GM23338 (cell line): ENCODE measurements around the gene PHLPP2. TPM values are rescaled to one million over a fixed set of nuclear protein-coding genes. Genes with fewer than 3 reads are reported as not detected.

Source experiments
- ATAC-seq: fragments of 200-7000 bp; cut with Tn5 transposase; 3 replicates; pipeline ENCODE4 v1.9.1; 2020
- DNase-seq: peaks from one replicate; pipeline ENCODE4 v3.0.0-alpha.2; 2015; ENCODE audit warnings: low spot score
- H2AFZ ChIP-seq: fragments of 200-600 bp; sonication (generic); 2 replicates; pipeline ENCODE4 v1.8.0; 2016; ENCODE audit warnings: antibody characterized with exemption, mild to moderate bottlenecking, moderate library complexity
- H3F3A ChIP-seq: fragments of 200-600 bp; sonication (generic); replicated peaks from 2 replicates; pipeline ENCODE4 v1.8.0; 2017; ENCODE audit warnings: antibody characterized with exemption, mixed run types, low read depth
- H3K27ac ChIP-seq: fragments of 200-600 bp; sonication (generic); 2 replicates; pipeline ENCODE4 v1.6.1; 2016; ENCODE audit warnings: low read depth
- H3K27me3 ChIP-seq: fragments of 200-600 bp; sonication (generic); 2 replicates; pipeline ENCODE4 v1.8.0; 2016; ENCODE audit warnings: mild to moderate bottlenecking, mixed run types, moderate library complexity; ENCODE audit not compliant: insufficient read depth
- H3K36me3 ChIP-seq: fragments of 200-600 bp; sonication (generic); 2 replicates; pipeline ENCODE4 v1.8.0; 2016; ENCODE audit warnings: mild to moderate bottlenecking; ENCODE audit not compliant: insufficient read depth
- H3K4me1 ChIP-seq: fragments of 200-600 bp; sonication (generic); 2 replicates; pipeline ENCODE4 v1.8.0; 2016; ENCODE audit warnings: mild to moderate bottlenecking, moderate library complexity; ENCODE audit not compliant: insufficient read depth
- H3K4me2 ChIP-seq: fragments of 200-600 bp; sonication (generic); 2 replicates; pipeline ENCODE4 v1.7.1; 2017; ENCODE audit warnings: mixed run types
- H3K4me3 ChIP-seq: fragments of 200-600 bp; sonication (generic); 2 replicates; pipeline ENCODE4 v1.6.1; 2016; ENCODE audit warnings: mixed run types
- H3K79me2 ChIP-seq: fragments of 200-600 bp; sonication (generic); replicated peaks from 2 replicates; pipeline ENCODE4 v1.8.0; 2017; ENCODE audit warnings: mild to moderate bottlenecking; ENCODE audit not compliant: insufficient read depth
- H3K9me2 ChIP-seq: fragments of 200-600 bp; sonication (generic); 2 replicates; pipeline ENCODE4 v1.8.0; 2017; ENCODE audit not compliant: insufficient read depth
- H4K20me1 ChIP-seq: fragments of 200-600 bp; sonication (generic); replicated peaks from 2 replicates; pipeline ENCODE4 v1.8.0; 2017; ENCODE audit warnings: mild to moderate bottlenecking; ENCODE audit not compliant: insufficient read depth
- H3K27ac Mint-ChIP-seq: 2 replicates; pipeline ENCODE4 v1.8.0; 2020; ENCODE audit warnings: inconsistent platforms, mild to moderate bottlenecking, moderate library complexity, mixed read lengths
- H3K27me3 Mint-ChIP-seq: 3 replicates; pipeline ENCODE4 v1.8.0; 2022; ENCODE audit warnings: low read depth, mild to moderate bottlenecking, moderate library complexity, mixed read lengths, inconsistent platforms; ENCODE audit not compliant: insufficient read depth, poor library complexity
- H3K36me3 Mint-ChIP-seq: 3 replicates; pipeline ENCODE4 v1.8.0; 2021; ENCODE audit warnings: low read depth, mild to moderate bottlenecking, inconsistent platforms, moderate library complexity, mixed read lengths
- H3K4me1 Mint-ChIP-seq: 3 replicates; pipeline ENCODE4 v1.8.0; 2020; ENCODE audit warnings: mild to moderate bottlenecking, inconsistent platforms, mixed read lengths
- H3K4me3 Mint-ChIP-seq: 3 replicates; pipeline ENCODE4 v1.8.0; 2021; ENCODE audit warnings: moderate library complexity, mild to moderate bottlenecking, inconsistent platforms, mixed read lengths
- H3K9me3 Mint-ChIP-seq: 3 replicates; pipeline ENCODE4 v1.8.0; 2020; ENCODE audit warnings: moderate library complexity, mild to moderate bottlenecking, inconsistent platforms, mixed read lengths
- EZH2 ChIP-seq: fragments of 200-600 bp; sonication (generic); IDR thresholded peaks from one replicate; pipeline ENCODE4 v1.8.0; 2017; ENCODE audit warnings: antibody characterized with exemption, mild to moderate bottlenecking, low read depth; ENCODE audit not compliant: unreplicated experiment
- EZH2phosphoT487 ChIP-seq: fragments of 200-600 bp; sonication (generic); IDR thresholded peaks from one replicate; pipeline ENCODE4 v1.8.1; 2018; ENCODE audit warnings: antibody characterized with exemption; ENCODE audit not compliant: unreplicated experiment
- JUNB ChIP-seq: IDR thresholded peaks from one replicate; pipeline ENCODE4 v1.6.1; 2016; ENCODE audit warnings: antibody characterized with exemption; ENCODE audit not compliant: unreplicated experiment
- NANOG ChIP-seq: IDR thresholded peaks from 2 replicates; pipeline ENCODE4 v1.6.1; 2016; ENCODE audit warnings: antibody characterized with exemption, borderline replicate concordance
- POLR2AphosphoS5 ChIP-seq: IDR thresholded peaks from 2 replicates; pipeline ENCODE4 v1.6.1; 2016; ENCODE audit warnings: antibody characterized with exemption, low read depth
- STAT1 ChIP-seq: IDR thresholded peaks from one replicate; pipeline ENCODE4 v1.6.1; 2016; ENCODE audit warnings: antibody characterized with exemption; ENCODE audit not compliant: unreplicated experiment
- ZNF114 ChIP-seq: fragments of 250-450 bp; sonication (Bioruptor Pico); IDR thresholded peaks from 2 replicates; pipeline ENCODE4 v1.5.0; 2020; ENCODE audit warnings: mild to moderate bottlenecking, moderate library complexity
- ZNF331 ChIP-seq: fragments of 250-450 bp; sonication (Bioruptor Pico); IDR thresholded peaks from 2 replicates; pipeline ENCODE4 v1.5.0; 2020; ENCODE audit warnings: low read depth, mild to moderate bottlenecking, moderate library complexity
- polyA plus RNA-seq: library from polyadenylated mRNA; unstranded; fragments of >200 nt; fragmentation: Nextera tagmentation; extraction: Ambion mirVana; gene quantifications from 2 replicates; pipeline ENCODE4 v1.2.1, GENCODE V29; 2016
- total RNA-seq: library from RNA; depleted of rRNA; stranded (reverse); fragments of >200 nt; shearing (Covaris generic); gene quantifications from 2 replicates; pipeline ENCODE4 v1.2.3, GENCODE V29; 2014
- TF ChIP-seq, protein P1 (sequence below): fragments of 250-450 bp; sonication (Bioruptor Pico); IDR thresholded peaks from 2 replicates; pipeline ENCODE4 v1.5.0; 2020; ENCODE audit warnings: mild to moderate bottlenecking, moderate library complexity
- TF ChIP-seq, protein P2 (sequence below): IDR thresholded peaks from one replicate; pipeline ENCODE4 v1.6.1; 2018; ENCODE audit warnings: antibody characterized with exemption; ENCODE audit not compliant: unreplicated experiment
- TF ChIP-seq, protein P3 (sequence below): IDR thresholded peaks from 2 replicates; pipeline ENCODE4 v1.6.1; 2016; ENCODE audit warnings: antibody characterized with exemption
- TF ChIP-seq, protein P4 (sequence below), 2 experiments: fragments of 200-600 bp in 1 of 2; sonication (generic) in 1 of 2; conservative IDR thresholded peaks; 2 replicates each; pipeline versions ENCODE4 v1.5.1 to v1.6.1; 2016 to 2017; ENCODE audit warnings: antibody characterized with exemption in 2 of 2, low read depth in 2 of 2, mild to moderate bottlenecking in 2 of 2, moderate library complexity in 1 of 2

The PHLPP2 gene
- total and polyA plus RNA-seq, 2 experiments from 2014 or later, result 4.2 to 20.5 TPM

DNA sequence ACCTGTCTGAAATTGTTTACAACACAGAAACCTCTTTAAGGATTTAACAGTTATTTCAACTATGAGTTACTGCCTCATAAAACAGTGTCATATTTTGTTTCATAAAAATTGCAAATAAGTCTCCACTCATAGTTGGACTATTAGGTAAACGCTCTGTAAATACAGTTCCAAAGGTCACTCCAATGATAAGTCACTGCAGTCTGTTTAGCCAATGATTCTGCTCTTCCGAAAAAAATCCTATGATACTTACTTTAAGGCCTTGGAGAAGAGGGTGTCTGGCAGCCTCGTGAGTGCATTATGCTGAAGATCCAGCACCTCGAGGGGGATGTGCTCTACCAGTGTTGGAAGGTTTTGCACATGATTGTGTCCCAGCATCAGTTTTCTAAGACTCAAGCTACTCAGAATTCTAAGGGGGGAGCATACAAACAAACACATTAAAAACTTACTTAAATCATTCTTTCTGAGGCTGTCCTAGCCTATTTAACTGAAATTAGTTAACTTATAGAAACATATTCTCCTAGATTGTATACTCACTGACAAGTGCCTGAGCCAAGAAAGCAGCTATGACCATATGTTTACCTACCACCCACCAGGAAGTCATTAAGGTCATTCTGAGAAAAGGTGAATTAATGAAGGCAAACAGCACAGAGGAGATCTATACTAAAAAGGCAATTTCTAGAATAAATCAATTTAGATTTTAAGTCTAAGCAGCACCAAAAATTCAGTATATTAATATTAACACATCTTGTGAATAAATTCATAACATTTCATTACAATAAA lies 57.4 kb downstream of the PHLPP2 start:
- H4K20me1 ChIP-seq, result no peaks in the 10 kb centered on the region
- H3K79me2 ChIP-seq, result no peaks in the 10 kb centered on the region
- no peaks in the 10 kb centered on the region for H3K9me3 Mint-ChIP-seq
- peaks cover 2% of the 10 kb centered on the region for H3K27me3 Mint-ChIP-seq
- ATAC-seq (no peak), DNase-seq (no peak)
- H3K27ac Mint-ChIP-seq, result no peak overlapping the region
- H3K4me1 Mint-ChIP-seq, result peaks cover 2% of the 10 kb centered on the region; the same call in 1 of the 3 replicates
- H3K4me3 ChIP-seq, result no peak overlapping the region
- no peaks in the 10 kb centered on the region for H3K27me3 ChIP-seq
- H3K4me3 Mint-ChIP-seq, result no peak overlapping the region
- H3K36me3 ChIP-seq, result peaks cover 48% of the 10 kb centered on the region
- no peak overlapping the region for H3K27ac ChIP-seq
- no peak overlapping the region for H3K4me2 ChIP-seq
- H3K36me3 Mint-ChIP-seq, result peaks cover 52% of the 10 kb centered on the region
- H3K4me1 ChIP-seq, result no peaks in the 10 kb centered on the region
- no peaks in the 10 kb centered on the region for H3K9me2 ChIP-seq
- H2AFZ ChIP-seq, result no peak overlapping the region
- TF ChIP-seq, protein P1, sequence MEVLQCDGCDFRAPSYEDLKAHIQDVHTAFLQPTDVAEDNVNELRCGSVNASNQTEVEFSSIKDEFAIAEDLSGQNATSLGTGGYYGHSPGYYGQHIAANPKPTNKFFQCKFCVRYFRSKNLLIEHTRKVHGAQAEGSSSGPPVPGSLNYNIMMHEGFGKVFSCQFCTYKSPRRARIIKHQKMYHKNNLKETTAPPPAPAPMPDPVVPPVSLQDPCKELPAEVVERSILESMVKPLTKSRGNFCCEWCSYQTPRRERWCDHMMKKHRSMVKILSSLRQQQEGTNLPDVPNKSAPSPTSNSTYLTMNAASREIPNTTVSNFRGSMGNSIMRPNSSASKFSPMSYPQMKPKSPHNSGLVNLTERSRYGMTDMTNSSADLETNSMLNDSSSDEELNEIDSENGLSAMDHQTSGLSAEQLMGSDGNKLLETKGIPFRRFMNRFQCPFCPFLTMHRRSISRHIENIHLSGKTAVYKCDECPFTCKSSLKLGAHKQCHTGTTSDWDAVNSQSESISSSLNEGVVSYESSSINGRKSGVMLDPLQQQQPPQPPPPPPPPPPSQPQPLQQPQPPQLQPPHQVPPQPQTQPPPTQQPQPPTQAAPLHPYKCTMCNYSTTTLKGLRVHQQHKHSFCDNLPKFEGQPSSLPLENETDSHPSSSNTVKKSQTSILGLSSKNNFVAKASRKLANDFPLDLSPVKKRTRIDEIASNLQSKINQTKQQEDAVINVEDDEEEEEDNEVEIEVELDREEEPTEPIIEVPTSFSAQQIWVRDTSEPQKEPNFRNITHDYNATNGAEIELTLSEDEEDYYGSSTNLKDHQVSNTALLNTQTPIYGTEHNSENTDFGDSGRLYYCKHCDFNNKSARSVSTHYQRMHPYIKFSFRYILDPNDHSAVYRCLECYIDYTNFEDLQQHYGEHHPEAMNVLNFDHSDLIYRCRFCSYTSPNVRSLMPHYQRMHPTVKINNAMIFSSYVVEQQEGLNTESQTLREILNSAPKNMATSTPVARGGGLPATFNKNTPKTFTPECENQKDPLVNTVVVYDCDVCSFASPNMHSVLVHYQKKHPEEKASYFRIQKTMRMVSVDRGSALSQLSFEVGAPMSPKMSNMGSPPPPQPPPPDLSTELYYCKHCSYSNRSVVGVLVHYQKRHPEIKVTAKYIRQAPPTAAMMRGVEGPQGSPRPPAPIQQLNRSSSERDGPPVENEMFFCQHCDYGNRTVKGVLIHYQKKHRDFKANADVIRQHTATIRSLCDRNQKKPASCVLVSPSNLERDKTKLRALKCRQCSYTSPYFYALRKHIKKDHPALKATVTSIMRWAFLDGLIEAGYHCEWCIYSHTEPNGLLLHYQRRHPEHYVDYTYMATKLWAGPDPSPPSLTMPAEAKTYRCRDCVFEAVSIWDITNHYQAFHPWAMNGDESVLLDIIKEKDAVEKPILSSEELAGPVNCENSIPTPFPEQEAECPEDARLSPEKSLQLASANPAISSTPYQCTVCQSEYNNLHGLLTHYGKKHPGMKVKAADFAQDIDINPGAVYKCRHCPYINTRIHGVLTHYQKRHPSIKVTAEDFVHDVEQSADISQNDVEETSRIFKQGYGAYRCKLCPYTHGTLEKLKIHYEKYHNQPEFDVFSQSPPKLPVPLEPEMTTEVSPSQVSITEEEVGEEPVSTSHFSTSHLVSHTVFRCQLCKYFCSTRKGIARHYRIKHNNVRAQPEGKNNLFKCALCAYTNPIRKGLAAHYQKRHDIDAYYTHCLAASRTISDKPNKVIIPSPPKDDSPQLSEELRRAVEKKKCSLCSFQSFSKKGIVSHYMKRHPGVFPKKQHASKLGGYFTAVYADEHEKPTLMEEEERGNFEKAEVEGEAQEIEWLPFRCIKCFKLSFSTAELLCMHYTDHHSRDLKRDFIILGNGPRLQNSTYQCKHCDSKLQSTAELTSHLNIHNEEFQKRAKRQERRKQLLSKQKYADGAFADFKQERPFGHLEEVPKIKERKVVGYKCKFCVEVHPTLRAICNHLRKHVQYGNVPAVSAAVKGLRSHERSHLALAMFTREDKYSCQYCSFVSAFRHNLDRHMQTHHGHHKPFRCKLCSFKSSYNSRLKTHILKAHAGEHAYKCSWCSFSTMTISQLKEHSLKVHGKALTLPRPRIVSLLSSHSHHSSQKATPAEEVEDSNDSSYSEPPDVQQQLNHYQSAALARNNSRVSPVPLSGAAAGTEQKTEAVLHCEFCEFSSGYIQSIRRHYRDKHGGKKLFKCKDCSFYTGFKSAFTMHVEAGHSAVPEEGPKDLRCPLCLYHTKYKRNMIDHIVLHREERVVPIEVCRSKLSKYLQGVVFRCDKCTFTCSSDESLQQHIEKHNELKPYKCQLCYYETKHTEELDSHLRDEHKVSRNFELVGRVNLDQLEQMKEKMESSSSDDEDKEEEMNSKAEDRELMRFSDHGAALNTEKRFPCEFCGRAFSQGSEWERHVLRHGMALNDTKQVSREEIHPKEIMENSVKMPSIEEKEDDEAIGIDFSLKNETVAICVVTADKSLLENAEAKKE (CRISPR knock-in tag), result no peak
- no peak for TF ChIP-seq NANOG
- TF ChIP-seq EZH2phosphoT487, result no peak
- no peak for TF ChIP-seq POLR2AphosphoS5
- TF ChIP-seq ZNF331, result no peak
- no peak for TF ChIP-seq ZNF114 (CRISPR knock-in tag)
- TF ChIP-seq, protein P2, sequence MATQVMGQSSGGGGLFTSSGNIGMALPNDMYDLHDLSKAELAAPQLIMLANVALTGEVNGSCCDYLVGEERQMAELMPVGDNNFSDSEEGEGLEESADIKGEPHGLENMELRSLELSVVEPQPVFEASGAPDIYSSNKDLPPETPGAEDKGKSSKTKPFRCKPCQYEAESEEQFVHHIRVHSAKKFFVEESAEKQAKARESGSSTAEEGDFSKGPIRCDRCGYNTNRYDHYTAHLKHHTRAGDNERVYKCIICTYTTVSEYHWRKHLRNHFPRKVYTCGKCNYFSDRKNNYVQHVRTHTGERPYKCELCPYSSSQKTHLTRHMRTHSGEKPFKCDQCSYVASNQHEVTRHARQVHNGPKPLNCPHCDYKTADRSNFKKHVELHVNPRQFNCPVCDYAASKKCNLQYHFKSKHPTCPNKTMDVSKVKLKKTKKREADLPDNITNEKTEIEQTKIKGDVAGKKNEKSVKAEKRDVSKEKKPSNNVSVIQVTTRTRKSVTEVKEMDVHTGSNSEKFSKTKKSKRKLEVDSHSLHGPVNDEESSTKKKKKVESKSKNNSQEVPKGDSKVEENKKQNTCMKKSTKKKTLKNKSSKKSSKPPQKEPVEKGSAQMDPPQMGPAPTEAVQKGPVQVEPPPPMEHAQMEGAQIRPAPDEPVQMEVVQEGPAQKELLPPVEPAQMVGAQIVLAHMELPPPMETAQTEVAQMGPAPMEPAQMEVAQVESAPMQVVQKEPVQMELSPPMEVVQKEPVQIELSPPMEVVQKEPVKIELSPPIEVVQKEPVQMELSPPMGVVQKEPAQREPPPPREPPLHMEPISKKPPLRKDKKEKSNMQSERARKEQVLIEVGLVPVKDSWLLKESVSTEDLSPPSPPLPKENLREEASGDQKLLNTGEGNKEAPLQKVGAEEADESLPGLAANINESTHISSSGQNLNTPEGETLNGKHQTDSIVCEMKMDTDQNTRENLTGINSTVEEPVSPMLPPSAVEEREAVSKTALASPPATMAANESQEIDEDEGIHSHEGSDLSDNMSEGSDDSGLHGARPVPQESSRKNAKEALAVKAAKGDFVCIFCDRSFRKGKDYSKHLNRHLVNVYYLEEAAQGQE, result no peak
- TF ChIP-seq, protein P3, sequence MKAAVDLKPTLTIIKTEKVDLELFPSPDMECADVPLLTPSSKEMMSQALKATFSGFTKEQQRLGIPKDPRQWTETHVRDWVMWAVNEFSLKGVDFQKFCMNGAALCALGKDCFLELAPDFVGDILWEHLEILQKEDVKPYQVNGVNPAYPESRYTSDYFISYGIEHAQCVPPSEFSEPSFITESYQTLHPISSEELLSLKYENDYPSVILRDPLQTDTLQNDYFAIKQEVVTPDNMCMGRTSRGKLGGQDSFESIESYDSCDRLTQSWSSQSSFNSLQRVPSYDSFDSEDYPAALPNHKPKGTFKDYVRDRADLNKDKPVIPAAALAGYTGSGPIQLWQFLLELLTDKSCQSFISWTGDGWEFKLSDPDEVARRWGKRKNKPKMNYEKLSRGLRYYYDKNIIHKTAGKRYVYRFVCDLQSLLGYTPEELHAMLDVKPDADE, result no peak
- TF ChIP-seq STAT1, result no peak
- no peak for TF ChIP-seq EZH2
- TF ChIP-seq, protein P4, sequence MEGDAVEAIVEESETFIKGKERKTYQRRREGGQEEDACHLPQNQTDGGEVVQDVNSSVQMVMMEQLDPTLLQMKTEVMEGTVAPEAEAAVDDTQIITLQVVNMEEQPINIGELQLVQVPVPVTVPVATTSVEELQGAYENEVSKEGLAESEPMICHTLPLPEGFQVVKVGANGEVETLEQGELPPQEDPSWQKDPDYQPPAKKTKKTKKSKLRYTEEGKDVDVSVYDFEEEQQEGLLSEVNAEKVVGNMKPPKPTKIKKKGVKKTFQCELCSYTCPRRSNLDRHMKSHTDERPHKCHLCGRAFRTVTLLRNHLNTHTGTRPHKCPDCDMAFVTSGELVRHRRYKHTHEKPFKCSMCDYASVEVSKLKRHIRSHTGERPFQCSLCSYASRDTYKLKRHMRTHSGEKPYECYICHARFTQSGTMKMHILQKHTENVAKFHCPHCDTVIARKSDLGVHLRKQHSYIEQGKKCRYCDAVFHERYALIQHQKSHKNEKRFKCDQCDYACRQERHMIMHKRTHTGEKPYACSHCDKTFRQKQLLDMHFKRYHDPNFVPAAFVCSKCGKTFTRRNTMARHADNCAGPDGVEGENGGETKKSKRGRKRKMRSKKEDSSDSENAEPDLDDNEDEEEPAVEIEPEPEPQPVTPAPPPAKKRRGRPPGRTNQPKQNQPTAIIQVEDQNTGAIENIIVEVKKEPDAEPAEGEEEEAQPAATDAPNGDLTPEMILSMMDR (conservative IDR thresholded peaks at IDR 0.05; ENCODE audit: low read depth in 2 of 2), result no peak
- no peak for TF ChIP-seq JUNB
- H3F3A ChIP-seq, result no peaks in the 10 kb centered on the region
